Muscle of leg (tissue), 16 donors: ENCODE data around the gene ZFP3. TPM values are rescaled to one million over a fixed set of nuclear protein-coding genes. Genes with fewer than 3 reads are reported as not detected.
"Not testable (repeated sequence)": the region's sequence is repeated elsewhere in the genome, so short reads cannot be mapped to it uniquely, and the experiment has no call there.

ENCODE experiments used
- DNase-seq: peaks from one replicate; pipeline ENCODE4 v3.0.0; 2013
- H3K27ac ChIP-seq: one replicate; pipeline ENCODE4 v1.5.1; 2013; ENCODE audit warnings: mild to moderate bottlenecking, low read length, control low read depth
- H3K27me3 ChIP-seq: one replicate; pipeline ENCODE4 v1.6.1; 2013; ENCODE audit warnings: low read length; ENCODE audit not compliant: control insufficient read depth, insufficient read depth
- H3K36me3 ChIP-seq: one replicate; pipeline ENCODE4 v1.6.1; 2013; ENCODE audit warnings: low read length; ENCODE audit not compliant: control insufficient read depth, insufficient read depth
- H3K4me1 ChIP-seq: one replicate; pipeline ENCODE4 v1.6.1; 2013; ENCODE audit warnings: low read length; ENCODE audit not compliant: control insufficient read depth, insufficient read depth
- H3K4me3 ChIP-seq: one replicate; pipeline ENCODE4 v1.5.1; 2013; ENCODE audit warnings: low read length, control low read depth
- H3K9me3 ChIP-seq: replicated peaks from 2 replicates; pipeline ENCODE4 v1.6.1; 2013; ENCODE audit warnings: low read depth, low read length; ENCODE audit not compliant: control insufficient read depth
- WGBS: methylation state at CpG from one replicate; pipeline ENCODE4 v1.1.5; 2013; ENCODE audit warnings: missing lambda C conversion rate; ENCODE audit not compliant: insufficient coverage; 5-methylcytosine and 5-hydroxymethylcytosine counted together
- long read RNA-seq, 11 donors: transcript quantifications; one replicate each; lab custom pipeline, GENCODE V29; 2026
- polyA plus RNA-seq, 8 donors: library from polyadenylated mRNA; unstranded; fragments of 120-200 nt; gene quantifications; one replicate each; pipeline versions ENCODE4 v1.2.1 to v1.2.3, GENCODE V29; 2013; ENCODE audit warnings: inconsistent platforms in 1 of 8, low replicate concordance in 1 of 8; ENCODE audit not compliant: insufficient read length in 8 of 8, insufficient read depth in 1 of 8
- total RNA-seq: library from RNA; stranded (reverse); fragments of 120-200 nt; gene quantifications from one replicate; pipeline ENCODE4 v1.2.4, GENCODE V29; 2013

The ZFP3 gene
- total RNA-seq, result 6.3 TPM
- polyA plus RNA-seq, result 10 to 100 TPM in 4 of 8 donors, 1 to 10 TPM in 4; 8.1 to 12.6 (median 10.4) TPM
- long read RNA-seq, donor 1, full-length matches to known transcripts, result 2 of 2 reads
- long read RNA-seq, donor 1, partial matches to known transcripts, result 0 of 2 reads
- long read RNA-seq, donor 1, other reads (novel, unspliced or antisense), result 0 of 2 reads
- long read RNA-seq, donor 2, result 0 reads
- long read RNA-seq, donor 3, full-length matches to known transcripts, result 5 of 5 reads
- long read RNA-seq, donor 3, partial matches to known transcripts, result 0 of 5 reads
- long read RNA-seq, donor 3, other reads (novel, unspliced or antisense), result 0 of 5 reads
- long read RNA-seq, donor 4, full-length matches to known transcripts, result 2 of 2 reads
- long read RNA-seq, donor 4, partial matches to known transcripts, result 0 of 2 reads
- long read RNA-seq, donor 4, other reads (novel, unspliced or antisense), result 0 of 2 reads
- long read RNA-seq, donor 5, full-length matches to known transcripts, result 4 of 4 reads
- long read RNA-seq, donor 5, partial matches to known transcripts, result 0 of 4 reads
- long read RNA-seq, donor 5, other reads (novel, unspliced or antisense), result 0 of 4 reads
- long read RNA-seq, donor 6, full-length matches to known transcripts, result 9 of 9 reads
- long read RNA-seq, donor 6, partial matches to known transcripts, result 0 of 9 reads
- long read RNA-seq, donor 6, other reads (novel, unspliced or antisense), result 0 of 9 reads
- long read RNA-seq, donor 7, full-length matches to known transcripts, result 4 of 4 reads
- long read RNA-seq, donor 7, partial matches to known transcripts, result 0 of 4 reads
- long read RNA-seq, donor 7, other reads (novel, unspliced or antisense), result 0 of 4 reads
- long read RNA-seq, donor 8, full-length matches to known transcripts, result 4 of 4 reads
- long read RNA-seq, donor 8, partial matches to known transcripts, result 0 of 4 reads
- long read RNA-seq, donor 8, other reads (novel, unspliced or antisense), result 0 of 4 reads
- long read RNA-seq, donor 9, full-length matches to known transcripts, result 3 of 3 reads
- long read RNA-seq, donor 9, partial matches to known transcripts, result 0 of 3 reads
- long read RNA-seq, donor 9, other reads (novel, unspliced or antisense), result 0 of 3 reads
- long read RNA-seq, donor 10, full-length matches to known transcripts, result 7 of 7 reads
- long read RNA-seq, donor 10, partial matches to known transcripts, result 0 of 7 reads
- long read RNA-seq, donor 10, other reads (novel, unspliced or antisense), result 0 of 7 reads
- long read RNA-seq, donor 11, full-length matches to known transcripts, result 5 of 5 reads
- long read RNA-seq, donor 11, partial matches to known transcripts, result 0 of 5 reads
- long read RNA-seq, donor 11, other reads (novel, unspliced or antisense), result 0 of 5 reads

- WGBS, result 1% methylated on average over 63 of the region's 75 CpGs
- Histone ChIP-seq H3K9me3 (peaks cover 5% of the 10 kb centered on the region), H3K27ac (peak within 1 kb of the TSS; percentile 94), H3K4me1 (peaks cover 11% of the 10 kb centered on the region), H3K27me3 (no peaks in the 10 kb centered on the region), H3K36me3 (peaks cover 4% of the 10 kb centered on the region), H3K4me3 (peak within 1 kb of the TSS; percentile 89)
- peak; percentile 92 for DNase-seq
These were observed at the start of gene ZFP3 for GRCh38 chr17:5078106-5079028. Gene ZFP3, plus strand, starts transcription at chr17:5078467. Its CDS starts 13,038 bp downstream, at chr17:5091505.

GRCh38 chr17:5030168-5030567 lies 48.1 kb upstream of the ZFP3 start:
- H3K9me3 ChIP-seq, H3K27ac ChIP-seq, H3K36me3 ChIP-seq, H3K4me3 ChIP-seq, DNase-seq, H3K4me1 ChIP-seq, H3K27me3 ChIP-seq: not testable (repeated sequence)
- no CpG with 5 or more reads among the region's 2 CpGs for WGBS

- WGBS, result 22% methylated on average over 4 of the region's 48 CpGs
- H3K9me3 ChIP-seq, result no peaks in the 10 kb centered on the region
- H3K4me3 ChIP-seq, result peak overlapping the region; percentile 43
- H3K27ac ChIP-seq, result peak overlapping the region; percentile 65
- peak; percentile 93 for DNase-seq
- peaks cover 15% of the 10 kb centered on the region for H3K27me3 ChIP-seq
- H3K36me3 ChIP-seq, result no peaks in the 10 kb centered on the region
- H3K4me1 ChIP-seq, result peaks cover 4% of the 10 kb centered on the region
These were observed 46.7 kb upstream of the ZFP3 start for GRCh38 chr17:5031365-5032082.

GRCh38 chr17:5032865-5033264 lies 45.4 kb upstream of the ZFP3 start:
- Histone ChIP-seq H3K27ac (no peak overlapping the region), H3K4me3 (no peak overlapping the region), H3K36me3 (no peaks in the 10 kb centered on the region), H3K9me3 (no peaks in the 10 kb centered on the region), H3K27me3 (peaks cover 15% of the 10 kb centered on the region), H3K4me1 (peaks cover 4% of the 10 kb centered on the region)
- no peak for DNase-seq
- WGBS, result 96% methylated on average over 4 of the region's 6 CpGs

- no peak overlapping the region for H3K4me3 ChIP-seq
- 84% methylated on average over 11 of the region's 13 CpGs for WGBS
- H3K27ac ChIP-seq, result no peak overlapping the region
- H3K4me1 ChIP-seq, result peaks cover 4% of the 10 kb centered on the region
- no peaks in the 10 kb centered on the region for H3K9me3 ChIP-seq
- H3K27me3 ChIP-seq, result peaks cover 15% of the 10 kb centered on the region
- DNase-seq, result no peak
- H3K36me3 ChIP-seq, result no peaks in the 10 kb centered on the region
These were observed 44.8 kb upstream of the ZFP3 start for GRCh38 chr17:5033352-5034015.

GRCh38 chr17:5034063-5034462 lies 44.2 kb upstream of the ZFP3 start:
- Histone ChIP-seq H3K27ac (no peak overlapping the region), H3K36me3 (no peaks in the 10 kb centered on the region), H3K4me3 (no peak overlapping the region), H3K27me3 (peaks cover 15% of the 10 kb centered on the region), H3K4me1 (peaks cover 4% of the 10 kb centered on the region), H3K9me3 (no peaks in the 10 kb centered on the region)
- no peak for DNase-seq
- 88% methylated on average over 4 of the region's 5 CpGs for WGBS

GRCh38 chr17:5034651-5035050 lies 43.6 kb upstream of the ZFP3 start:
- no peaks in the 10 kb centered on the region for H3K9me3 ChIP-seq
- no peak for DNase-seq
- H3K4me1 ChIP-seq, result peaks cover 4% of the 10 kb centered on the region
- no peak overlapping the region for H3K27ac ChIP-seq
- WGBS, result 90% methylated on average over 14 of the region's 14 CpGs
- H3K27me3 ChIP-seq, result peaks cover 15% of the 10 kb centered on the region
- H3K36me3 ChIP-seq, result no peaks in the 10 kb centered on the region
- H3K4me3 ChIP-seq, result no peak overlapping the region

- 9% methylated on average over 19 of the region's 24 CpGs for WGBS
- no peak within 1 kb of the TSS for H3K4me3 ChIP-seq
- H3K36me3 ChIP-seq, result no peaks in the 10 kb centered on the region
- H3K27me3 ChIP-seq, result peaks cover 15% of the 10 kb centered on the region
- H3K27ac ChIP-seq, result no peak within 1 kb of the TSS
- H3K9me3 ChIP-seq, result no peaks in the 10 kb centered on the region
- peaks cover 4% of the 10 kb centered on the region for H3K4me1 ChIP-seq
- no peak for DNase-seq
These were observed 43.0 kb upstream of the ZFP3 start, which contains the start of gene SLC52A1 for GRCh38 chr17:5035315-5035714. Gene SLC52A1, minus strand, starts transcription at chr17:5035426. Its CDS starts 820 bp downstream, at chr17:5034606.
